Right lobe of liver (tissue), 6 donors: ENCODE data around the gene ELAC2. TPM values are rescaled to one million over a fixed set of nuclear protein-coding genes. Genes with fewer than 3 reads are reported as not detected.

Source experiments
- ATAC-seq, 4 donors: fragments of 200-7000 bp; cut with Tn5 transposase; one replicate each; pipeline ENCODE4 v1.9.1; 2020; ENCODE audit warnings: mild to moderate bottlenecking in 4 of 4, moderate library complexity in 4 of 4
- DNase-seq, 3 donors: peaks; one replicate each; pipeline ENCODE4 v3.0.0-alpha.2; 2020
- H3K27ac ChIP-seq, 3 donors: fragments of 200-600 bp; one replicate each; pipeline ENCODE4 v1.8.0; 2022
- H3K27me3 ChIP-seq, 2 donors: fragments of 200-600 bp; one replicate each; pipeline ENCODE4 v1.8.0; 2022
- H3K36me3 ChIP-seq, 4 donors: fragments of 200-600 bp; sonication (generic) in 1 of 4; one replicate each; pipeline versions ENCODE4 v1.5.1 to v1.8.0; 2017 to 2022; ENCODE audit warnings: control low read depth in 1 of 4
- H3K4me1 ChIP-seq, 4 donors: fragments of 200-600 bp; sonication (generic) in 1 of 4; one replicate each; pipeline versions ENCODE4 v1.5.1 to v1.8.0; 2017 to 2022; ENCODE audit warnings: control low read depth in 1 of 4
- H3K4me3 ChIP-seq, 3 donors: fragments of 200-600 bp; one replicate each; pipeline ENCODE4 v1.8.0; 2022
- H3K9me3 ChIP-seq, 4 donors: fragments of 200-600 bp; sonication (generic) in 1 of 4; one replicate each; pipeline versions ENCODE4 v1.5.1 to v1.8.0; 2017 to 2022; ENCODE audit warnings: control low read depth in 1 of 4
- CTCF ChIP-seq, 4 donors: fragments of 200-600 bp in 3 of 4; fragments of 450-650 bp in 1 of 4; IDR thresholded peaks; one replicate each; pipeline versions ENCODE4 v1.5.1 to v1.8.0; 2016 to 2022; ENCODE audit warnings: antibody characterized with exemption in 4 of 4, mild to moderate bottlenecking in 2 of 4
- POLR2A ChIP-seq: fragments of 450-650 bp; IDR thresholded peaks from one replicate; pipeline ENCODE4 v1.6.1; 2017; ENCODE audit warnings: antibody characterized with exemption, mild to moderate bottlenecking
- WGBS: methylation state at CpG from one replicate; pipeline ENCODE4 v1.1.6; 2018; ENCODE audit warnings: low coverage, low lambda C conversion rate; ENCODE audit not compliant: insufficient coverage; ENCODE audit errors: missing lambda C conversion rate; 5-methylcytosine and 5-hydroxymethylcytosine counted together
- intact Hi-C, 2 donors: fragments of 100-400 bp; cut with DNase I; formaldehyde crosslinking; loops; one replicate each; pipeline versions ENCODE4 v1.11.2 to v1.14.1; 2022
- total RNA-seq, 6 experiments: library from RNA; depleted of rRNA in 2 of 6; stranded (reverse); fragments of >200 nt in 2 of 6; fragmentation: NEBNext Ultra II Directional in 3 of 6; extraction: Animal tissue kit (Norgen Biotek cat#: 25700) in 3 of 6; gene quantifications; one replicate each; pipeline versions ENCODE4 v1.1.0 to v1.2.4, GENCODE V29; 2016 to 2023
- donor health status: DM: no; HTN: yes; CAD: no.
- donor health status: DM: no; HTN: no; CAD: no.
- donor health status: DM: no; HTN: no; CAD: no.
- donor health status: DM: no; HTN: yes; CAD: no.
- donor health status: DM: no; HTN: yes; CAD: no.

Gene ELAC2
- total RNA-seq, 6 experiments from 2014 or later, result 28.7 to 72.8 (median 36.2) TPM

- TF ChIP-seq CTCF (IDR thresholded peaks at IDR 0.05) (no peak), POLR2A (no peak)
- Histone ChIP-seq H3K4me3 (no peak overlapping the region), H3K27me3 (no peaks in the 10 kb centered on the region), H3K27ac (peak overlapping the region in 1 of 3 donors; percentile 83), H3K4me1 (peaks cover 0 to 28% (median 10%) of the 10 kb centered on the region in 4 donors), H3K9me3 (no peaks in the 10 kb centered on the region), H3K36me3 (no peaks in the 10 kb centered on the region)
- no peak for DNase-seq
- ATAC-seq, result no peak
- WGBS, result 65% methylated on average over 13 of the region's 14 CpGs
- intact Hi-C loops, result no loop called here
Observed at GRCh38 chr17:12985431-12986293, 32.2 kb downstream of the ELAC2 start.

- 21% methylated on average over 18 of the region's 21 CpGs for WGBS
- Histone ChIP-seq H3K27me3 (no peaks in the 10 kb centered on the region), H3K36me3 (no peaks in the 10 kb centered on the region), H3K27ac (peak overlapping the region; percentile 79 to 84 (median 83)), H3K4me1 (peaks cover 0 to 17% (median 7%) of the 10 kb centered on the region in 4 donors), H3K9me3 (no peaks in the 10 kb centered on the region), H3K4me3 (peak overlapping the region in 2 of 3 donors; percentile 23 to 29)
- intact Hi-C loops, result no loop called here
- ATAC-seq (peak; percentile 89 to 96 (median 92)), DNase-seq (peak; percentile 87 to 95 (median 90))
- TF ChIP-seq CTCF (IDR thresholded peaks at IDR 0.05), result no peak
- no peak for TF ChIP-seq POLR2A
Observed at GRCh38 chr17:12983991-12984884, 33.6 kb downstream of the ELAC2 start.

- no peaks in the 10 kb centered on the region for H3K9me3 ChIP-seq
- WGBS, result 71% methylated on average over 3 of the region's 6 CpGs
Observed at GRCh38 chr17:12982224-12982623, 35.6 kb downstream of the ELAC2 start.

More at GRCh38 chr17:12982224-12982623, 35.6 kb downstream of the ELAC2 start:
- peaks cover 0 to 15% (median 7%) of the 10 kb centered on the region in 4 donors for H3K4me1 ChIP-seq
- no peak overlapping the region for H3K27ac ChIP-seq
- H3K27me3 ChIP-seq, result no peaks in the 10 kb centered on the region
- TF ChIP-seq CTCF (IDR thresholded peaks at IDR 0.05), result no peak
- no peak for ATAC-seq
- H3K4me3 ChIP-seq, result no peak overlapping the region
- H3K36me3 ChIP-seq, result no peaks in the 10 kb centered on the region
- no peak for DNase-seq
- intact Hi-C loops, result no loop called here
